Breast epithelium (tissue), 3 donors: ENCODE data around the gene SYK.

Experiments used
- POLR2A ChIP-seq: fragments of 450-650 bp; IDR thresholded peaks from one replicate; pipeline ENCODE4 v1.6.1; 2016; ENCODE audit warnings: antibody characterized with exemption, mild to moderate bottlenecking, moderate library complexity
- TF ChIP-seq, protein P1 (sequence below), 3 donors: fragments of 450-650 bp; IDR thresholded peaks; one replicate each; pipeline ENCODE4 v1.5.1; 2016 to 2017; ENCODE audit warnings: antibody characterized with exemption in 3 of 3, mild to moderate bottlenecking in 3 of 3, moderate library complexity in 3 of 3

DNA sequence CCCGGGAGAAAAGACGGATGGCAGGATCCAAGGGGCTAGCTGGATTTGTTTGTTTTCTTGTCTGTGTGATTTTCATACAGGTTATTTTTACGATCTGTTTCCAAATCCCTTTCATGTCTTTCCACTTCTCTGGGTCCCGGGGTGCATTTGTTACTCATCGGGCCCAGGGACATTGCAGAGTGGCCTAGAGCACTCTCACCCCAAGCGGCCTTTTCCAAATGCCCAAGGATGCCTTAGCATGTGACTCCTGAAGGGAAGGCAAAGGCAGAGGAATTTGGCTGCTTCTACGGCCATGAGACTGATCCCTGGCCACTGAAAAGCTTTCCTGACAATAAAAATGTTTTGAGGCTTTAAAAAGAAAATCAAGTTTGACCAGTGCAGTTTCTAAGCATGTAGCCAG, 94.2 kb downstream of the SYK start:
- TF ChIP-seq, protein P1, sequence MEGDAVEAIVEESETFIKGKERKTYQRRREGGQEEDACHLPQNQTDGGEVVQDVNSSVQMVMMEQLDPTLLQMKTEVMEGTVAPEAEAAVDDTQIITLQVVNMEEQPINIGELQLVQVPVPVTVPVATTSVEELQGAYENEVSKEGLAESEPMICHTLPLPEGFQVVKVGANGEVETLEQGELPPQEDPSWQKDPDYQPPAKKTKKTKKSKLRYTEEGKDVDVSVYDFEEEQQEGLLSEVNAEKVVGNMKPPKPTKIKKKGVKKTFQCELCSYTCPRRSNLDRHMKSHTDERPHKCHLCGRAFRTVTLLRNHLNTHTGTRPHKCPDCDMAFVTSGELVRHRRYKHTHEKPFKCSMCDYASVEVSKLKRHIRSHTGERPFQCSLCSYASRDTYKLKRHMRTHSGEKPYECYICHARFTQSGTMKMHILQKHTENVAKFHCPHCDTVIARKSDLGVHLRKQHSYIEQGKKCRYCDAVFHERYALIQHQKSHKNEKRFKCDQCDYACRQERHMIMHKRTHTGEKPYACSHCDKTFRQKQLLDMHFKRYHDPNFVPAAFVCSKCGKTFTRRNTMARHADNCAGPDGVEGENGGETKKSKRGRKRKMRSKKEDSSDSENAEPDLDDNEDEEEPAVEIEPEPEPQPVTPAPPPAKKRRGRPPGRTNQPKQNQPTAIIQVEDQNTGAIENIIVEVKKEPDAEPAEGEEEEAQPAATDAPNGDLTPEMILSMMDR (IDR thresholded peaks at IDR 0.05): no peak
- TF ChIP-seq POLR2A: no peak
